HEK293 (cell line): ENCODE measurements around the gene DUSP21.

Source experiments
- BCL11B ChIP-seq: fragments of 450-650 bp; formaldehyde crosslinking; IDR thresholded peaks from 2 replicates; pipeline ENCODE4 v1.5.1; 2016; ENCODE audit warnings: low read depth, missing biosample characterization, missing genetic modification characterization
- MEIS1 ChIP-seq: sonication (generic); formaldehyde crosslinking; IDR thresholded peaks from 2 replicates; pipeline ENCODE4 v1.8.1; 2022; ENCODE audit warnings: missing genetic modification reagents, mild to moderate bottlenecking, borderline replicate concordance
- TCF7L2 ChIP-seq: IDR thresholded peaks from 2 replicates; pipeline ENCODE4 v1.6.1; 2011; ENCODE audit warnings: low read depth, mild to moderate bottlenecking, inconsistent platforms, low read length, moderate library complexity, borderline replicate concordance
- ZBTB21 ChIP-seq: fragments of 450-650 bp; formaldehyde crosslinking; IDR thresholded peaks from 2 replicates; pipeline ENCODE4 v1.5.1; 2017; ENCODE audit warnings: missing biosample characterization, missing genetic modification characterization
- ZNF133 ChIP-seq: fragments of 450-650 bp; formaldehyde crosslinking; IDR thresholded peaks from 2 replicates; pipeline ENCODE4 v1.5.1; 2016; ENCODE audit warnings: missing biosample characterization, missing genetic modification characterization
- ZNF274 ChIP-seq, 2 experiments: fragments of 200-500 bp in 1 of 2; fragments of 450-650 bp in 1 of 2; sonication (Bioruptor generic) in 1 of 2; formaldehyde crosslinking in 1 of 2; IDR thresholded peaks; 2 replicates each; pipeline versions ENCODE4 v1.5.1 to v1.6.1; 2014 to 2016; ENCODE audit warnings: borderline replicate concordance in 1 of 2, inconsistent platforms in 1 of 2, low read length in 1 of 2, missing biosample characterization in 1 of 2, missing genetic modification characterization in 1 of 2
- ZNF335 ChIP-seq: fragments of 450-650 bp; formaldehyde crosslinking; conservative IDR thresholded peaks from 2 replicates; pipeline ENCODE4 v1.5.1; 2016; ENCODE audit warnings: missing biosample characterization, missing genetic modification characterization
- ZNF48 ChIP-seq: fragments of 450-650 bp; formaldehyde crosslinking; IDR thresholded peaks from 2 replicates; pipeline ENCODE4 v1.5.1; 2016; ENCODE audit warnings: missing biosample characterization, missing genetic modification characterization
- ZNF521 ChIP-seq: fragments of 450-650 bp; formaldehyde crosslinking; IDR thresholded peaks from 2 replicates; pipeline ENCODE4 v1.5.1; 2017; ENCODE audit warnings: missing biosample characterization, mild to moderate bottlenecking, missing genetic modification characterization
- TF ChIP-seq, protein P1 (sequence below): fragments of 450-650 bp; formaldehyde crosslinking; IDR thresholded peaks from 2 replicates; pipeline ENCODE4 v1.5.1; 2016; ENCODE audit warnings: missing biosample characterization, missing genetic modification characterization
- TF ChIP-seq, protein P2 (sequence below): fragments of 450-650 bp; formaldehyde crosslinking; IDR thresholded peaks from 2 replicates; pipeline ENCODE4 v1.5.1; 2017; ENCODE audit warnings: missing biosample characterization, missing genetic modification characterization

- no peak for TF ChIP-seq ZNF48 (tag by site-specific recombination)
- TF ChIP-seq ZNF335 (tag by site-specific recombination) = no peak
- no peak for TF ChIP-seq ZNF274 (IDR thresholded peaks at IDR 0.05; ENCODE audit: low read length)
- TF ChIP-seq ZNF274 (tag by site-specific recombination; IDR thresholded peaks at IDR 0.05; ENCODE audit: borderline replicate concordance) = no peak
- TF ChIP-seq, protein P1, sequence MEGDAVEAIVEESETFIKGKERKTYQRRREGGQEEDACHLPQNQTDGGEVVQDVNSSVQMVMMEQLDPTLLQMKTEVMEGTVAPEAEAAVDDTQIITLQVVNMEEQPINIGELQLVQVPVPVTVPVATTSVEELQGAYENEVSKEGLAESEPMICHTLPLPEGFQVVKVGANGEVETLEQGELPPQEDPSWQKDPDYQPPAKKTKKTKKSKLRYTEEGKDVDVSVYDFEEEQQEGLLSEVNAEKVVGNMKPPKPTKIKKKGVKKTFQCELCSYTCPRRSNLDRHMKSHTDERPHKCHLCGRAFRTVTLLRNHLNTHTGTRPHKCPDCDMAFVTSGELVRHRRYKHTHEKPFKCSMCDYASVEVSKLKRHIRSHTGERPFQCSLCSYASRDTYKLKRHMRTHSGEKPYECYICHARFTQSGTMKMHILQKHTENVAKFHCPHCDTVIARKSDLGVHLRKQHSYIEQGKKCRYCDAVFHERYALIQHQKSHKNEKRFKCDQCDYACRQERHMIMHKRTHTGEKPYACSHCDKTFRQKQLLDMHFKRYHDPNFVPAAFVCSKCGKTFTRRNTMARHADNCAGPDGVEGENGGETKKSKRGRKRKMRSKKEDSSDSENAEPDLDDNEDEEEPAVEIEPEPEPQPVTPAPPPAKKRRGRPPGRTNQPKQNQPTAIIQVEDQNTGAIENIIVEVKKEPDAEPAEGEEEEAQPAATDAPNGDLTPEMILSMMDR (tag by site-specific recombination) = no peak
- no peak for TF ChIP-seq BCL11B
- TF ChIP-seq, protein P2, sequence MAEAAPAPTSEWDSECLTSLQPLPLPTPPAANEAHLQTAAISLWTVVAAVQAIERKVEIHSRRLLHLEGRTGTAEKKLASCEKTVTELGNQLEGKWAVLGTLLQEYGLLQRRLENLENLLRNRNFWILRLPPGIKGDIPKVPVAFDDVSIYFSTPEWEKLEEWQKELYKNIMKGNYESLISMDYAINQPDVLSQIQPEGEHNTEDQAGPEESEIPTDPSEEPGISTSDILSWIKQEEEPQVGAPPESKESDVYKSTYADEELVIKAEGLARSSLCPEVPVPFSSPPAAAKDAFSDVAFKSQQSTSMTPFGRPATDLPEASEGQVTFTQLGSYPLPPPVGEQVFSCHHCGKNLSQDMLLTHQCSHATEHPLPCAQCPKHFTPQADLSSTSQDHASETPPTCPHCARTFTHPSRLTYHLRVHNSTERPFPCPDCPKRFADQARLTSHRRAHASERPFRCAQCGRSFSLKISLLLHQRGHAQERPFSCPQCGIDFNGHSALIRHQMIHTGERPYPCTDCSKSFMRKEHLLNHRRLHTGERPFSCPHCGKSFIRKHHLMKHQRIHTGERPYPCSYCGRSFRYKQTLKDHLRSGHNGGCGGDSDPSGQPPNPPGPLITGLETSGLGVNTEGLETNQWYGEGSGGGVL = no peak
- no peak for TF ChIP-seq ZBTB21 (tag by site-specific recombination)
- TF ChIP-seq TCF7L2 = no peak
- no peak for TF ChIP-seq ZNF521 (tag by site-specific recombination)
- TF ChIP-seq ZNF133 (tag by site-specific recombination) = no peak
- TF ChIP-seq MEIS1 (CRISPR knock-in tag) = no peak
Observed at GRCh38 chrX:44817029-44817428, 26.8 kb upstream of the DUSP21 start.
